ENCODE data around the gene TENM4.

Gene TENM4

DNA sequence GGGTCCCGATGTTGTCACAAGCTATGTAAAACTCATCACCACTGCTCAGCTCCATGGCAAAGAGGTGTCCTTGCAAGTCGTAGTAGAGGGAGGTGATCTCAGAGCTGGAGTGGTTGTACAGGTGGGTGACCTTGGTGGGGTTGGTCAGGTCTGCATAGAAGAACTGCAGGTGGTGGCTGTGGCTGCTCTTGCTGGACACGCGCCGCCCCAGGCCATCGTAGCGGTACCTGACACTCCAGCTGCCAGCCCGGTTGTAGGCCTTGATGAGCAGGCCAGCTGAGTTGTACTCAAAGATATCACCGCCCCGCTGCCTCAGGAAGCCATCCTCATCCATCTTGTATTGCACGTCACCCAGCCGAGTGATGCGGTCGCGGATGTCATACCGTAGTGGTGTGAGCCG, 771.6 kb downstream of the TENM4 start:
- no peak for TF ChIP-seq MAX (IDR thresholded peaks at IDR 0.05)
- no peak for TF ChIP-seq REST (IDR thresholded peaks at IDR 0.05; ENCODE audit: low read depth)
- TF ChIP-seq ZBTB7A (IDR thresholded peaks at IDR 0.05; ENCODE audit: low read depth): no peak
- TF ChIP-seq, protein P1, sequence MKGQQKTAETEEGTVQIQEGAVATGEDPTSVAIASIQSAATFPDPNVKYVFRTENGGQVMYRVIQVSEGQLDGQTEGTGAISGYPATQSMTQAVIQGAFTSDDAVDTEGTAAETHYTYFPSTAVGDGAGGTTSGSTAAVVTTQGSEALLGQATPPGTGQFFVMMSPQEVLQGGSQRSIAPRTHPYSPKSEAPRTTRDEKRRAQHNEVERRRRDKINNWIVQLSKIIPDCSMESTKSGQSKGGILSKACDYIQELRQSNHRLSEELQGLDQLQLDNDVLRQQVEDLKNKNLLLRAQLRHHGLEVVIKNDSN (IDR thresholded peaks at IDR 0.05): no peak
- no peak for TF ChIP-seq CREB1 (IDR thresholded peaks at IDR 0.05; ENCODE audit: low read depth)
- no peak for TF ChIP-seq RAD21 (IDR thresholded peaks at IDR 0.05; ENCODE audit: low read depth)
- no peak for TF ChIP-seq TCF12 (IDR thresholded peaks at IDR 0.05; ENCODE audit: low read depth)
- TF ChIP-seq EP300 (IDR thresholded peaks at IDR 0.05; ENCODE audit: borderline replicate concordance): no peak

- TF ChIP-seq REST (IDR thresholded peaks at IDR 0.05; ENCODE audit: low read depth): no peak
- no peak for TF ChIP-seq CEBPB (IDR thresholded peaks at IDR 0.05)
- no peak for TF ChIP-seq TEAD4 (IDR thresholded peaks at IDR 0.05)
- TF ChIP-seq TCF12 (IDR thresholded peaks at IDR 0.05; ENCODE audit: low read depth): no peak
- TF ChIP-seq FOXM1 (IDR thresholded peaks at IDR 0.05; ENCODE audit: borderline replicate concordance, low read depth): no peak
- no peak for TF ChIP-seq RAD21 (IDR thresholded peaks at IDR 0.05; ENCODE audit: low read depth)
- TF ChIP-seq TAF1 (IDR thresholded peaks at IDR 0.05; ENCODE audit: low read depth): no peak
- no peak for TF ChIP-seq YY1 (IDR thresholded peaks at IDR 0.05; ENCODE audit: low read depth)
- TF ChIP-seq, protein P1 (IDR thresholded peaks at IDR 0.05): no peak
- TF ChIP-seq EGR1 (IDR thresholded peaks at IDR 0.05): no peak
- no peak for TF ChIP-seq CREB1 (IDR thresholded peaks at IDR 0.05; ENCODE audit: low read depth)
Measured at GRCh38 chr11:78667461-78667860, 773.4 kb downstream of the TENM4 start.

DNA sequence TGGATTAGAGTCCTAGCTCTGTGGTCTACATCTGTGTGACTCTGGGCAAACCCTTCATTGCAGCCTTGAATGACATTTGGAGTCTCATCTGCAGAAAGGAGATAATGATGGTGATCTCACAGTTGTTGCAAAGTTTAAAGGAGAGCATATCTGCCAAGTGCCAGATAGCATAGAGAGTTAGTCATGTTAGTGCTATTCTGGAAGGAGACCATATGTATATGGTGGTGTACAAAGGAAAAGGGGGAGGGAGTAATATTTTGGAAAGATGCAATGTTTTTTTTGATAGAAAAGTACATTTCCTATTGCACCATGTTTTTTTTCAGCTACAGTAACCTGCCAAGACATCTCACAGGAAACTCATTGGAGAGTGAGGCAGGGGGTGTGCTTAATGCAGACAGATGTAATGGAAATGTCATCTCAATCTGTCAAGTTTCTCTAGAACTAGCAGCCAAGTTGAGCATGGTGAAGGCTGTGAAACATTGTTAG, 774.1 kb downstream of the TENM4 start:
- no peak for TF ChIP-seq REST (IDR thresholded peaks at IDR 0.05; ENCODE audit: low read depth)
- no peak for TF ChIP-seq YY1 (IDR thresholded peaks at IDR 0.05; ENCODE audit: low read depth)
- no peak for TF ChIP-seq EGR1 (IDR thresholded peaks at IDR 0.05)
- TF ChIP-seq TEAD4 (IDR thresholded peaks at IDR 0.05): no peak
- no peak for TF ChIP-seq TCF12 (IDR thresholded peaks at IDR 0.05; ENCODE audit: low read depth)
- TF ChIP-seq, protein P1 (IDR thresholded peaks at IDR 0.05): no peak
- no peak for TF ChIP-seq ZBTB7A (IDR thresholded peaks at IDR 0.05; ENCODE audit: low read depth)
- no peak for TF ChIP-seq RAD21 (IDR thresholded peaks at IDR 0.05; ENCODE audit: low read depth)
- no peak for TF ChIP-seq TAF1 (IDR thresholded peaks at IDR 0.05; ENCODE audit: low read depth)
- TF ChIP-seq FOXM1 (IDR thresholded peaks at IDR 0.05; ENCODE audit: borderline replicate concordance, low read depth): no peak
- no peak for TF ChIP-seq NFIC (IDR thresholded peaks at IDR 0.05)
- TF ChIP-seq EP300 (IDR thresholded peaks at IDR 0.05; ENCODE audit: borderline replicate concordance): no peak
- TF ChIP-seq MAX (IDR thresholded peaks at IDR 0.05): no peak
- no peak for TF ChIP-seq CREB1 (IDR thresholded peaks at IDR 0.05; ENCODE audit: low read depth)
- no peak for TF ChIP-seq CEBPB (IDR thresholded peaks at IDR 0.05)

DNA sequence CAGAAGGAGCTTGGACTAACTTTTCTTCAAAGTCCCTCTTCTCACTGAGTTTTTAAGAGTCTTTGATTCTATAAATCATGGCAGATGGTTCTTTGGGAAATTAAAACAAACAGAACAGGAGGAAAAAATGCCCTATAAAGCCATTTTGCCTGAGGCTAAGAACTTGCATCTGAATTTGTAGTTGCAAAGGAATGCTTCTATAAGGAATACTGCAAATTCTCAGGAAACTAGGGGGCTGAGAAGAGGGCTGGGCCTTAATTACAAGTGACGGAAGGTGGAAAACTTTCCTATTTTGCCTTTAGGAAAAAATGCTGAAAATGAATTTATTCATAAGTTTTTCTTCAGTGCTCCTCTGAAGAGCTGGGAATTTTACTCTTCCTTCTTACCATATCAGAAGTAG, 776.2 kb downstream of the TENM4 start:
- no peak for TF ChIP-seq TEAD4 (IDR thresholded peaks at IDR 0.05)
- TF ChIP-seq TCF12 (IDR thresholded peaks at IDR 0.05; ENCODE audit: low read depth): no peak
- TF ChIP-seq YY1 (IDR thresholded peaks at IDR 0.05; ENCODE audit: low read depth): no peak
- TF ChIP-seq FOXM1 (IDR thresholded peaks at IDR 0.05; ENCODE audit: borderline replicate concordance, low read depth): no peak
- no peak for TF ChIP-seq TAF1 (IDR thresholded peaks at IDR 0.05; ENCODE audit: low read depth)
- no peak for TF ChIP-seq EP300 (IDR thresholded peaks at IDR 0.05; ENCODE audit: borderline replicate concordance)
- TF ChIP-seq, protein P1 (IDR thresholded peaks at IDR 0.05): no peak
- TF ChIP-seq EGR1 (IDR thresholded peaks at IDR 0.05): no peak
- TF ChIP-seq CREB1 (IDR thresholded peaks at IDR 0.05; ENCODE audit: low read depth): no peak
- no peak for TF ChIP-seq NFIC (IDR thresholded peaks at IDR 0.05)
- TF ChIP-seq ZBTB7A (IDR thresholded peaks at IDR 0.05; ENCODE audit: low read depth): no peak
- no peak for TF ChIP-seq RAD21 (IDR thresholded peaks at IDR 0.05; ENCODE audit: low read depth)
- no peak for TF ChIP-seq REST (IDR thresholded peaks at IDR 0.05; ENCODE audit: low read depth)

All from Ishikawa (cell line).